H1 (cell line): Measurements from ENCODE around the gene ABCA13.

ENCODE experiments used
- CTCF ChIP-seq, 3 experiments: IDR thresholded peaks; 1 replicate in 2 of 3; 2 replicates in 1 of 3; pipeline versions ENCODE4 v1.5.1 to v1.6.1; 2011; ENCODE audit warnings: low read length in 3 of 3, mild to moderate bottlenecking in 3 of 3, inconsistent platforms in 2 of 3, low read depth in 1 of 3, moderate library complexity in 1 of 3; ENCODE audit not compliant: insufficient read depth in 1 of 3; ENCODE audit errors: control extremely low read depth in 1 of 3
- EGR1 ChIP-seq: IDR thresholded peaks from 2 replicates; pipeline ENCODE4 v1.6.1; 2011; ENCODE audit warnings: low read depth, low read length, borderline replicate concordance
- EP300 ChIP-seq, 2 experiments: IDR thresholded peaks; 1 replicate in 1 of 2; 2 replicates in 1 of 2; pipeline ENCODE4 v1.6.1; 2011 to 2012; ENCODE audit warnings: low read depth in 2 of 2, low read length in 2 of 2, mild to moderate bottlenecking in 2 of 2, borderline replicate concordance in 1 of 2, inconsistent platforms in 1 of 2, moderate library complexity in 1 of 2
- EZH2 ChIP-seq: fragments of 200-600 bp; sonication (generic); IDR thresholded peaks from 2 replicates; pipeline ENCODE4 v1.7.1; 2012; ENCODE audit warnings: low read depth, mild to moderate bottlenecking, moderate library complexity, low read length, inconsistent platforms; ENCODE audit not compliant: severe bottlenecking
- MAX ChIP-seq: IDR thresholded peaks from 2 replicates; pipeline ENCODE4 v1.6.1; 2012; ENCODE audit warnings: inconsistent platforms
- POLR2A ChIP-seq, 2 experiments: IDR thresholded peaks; 1 replicate in 1 of 2; 2 replicates in 1 of 2; pipeline ENCODE4 v1.6.1; 2011; ENCODE audit warnings: low read depth in 2 of 2, low read length in 2 of 2, mild to moderate bottlenecking in 2 of 2; ENCODE audit errors: control extremely low read depth in 1 of 2
- POLR2AphosphoS5 ChIP-seq: IDR thresholded peaks from 2 replicates; pipeline ENCODE4 v1.6.1; 2011; ENCODE audit warnings: low read depth, low read length
- RFX5 ChIP-seq: IDR thresholded peaks from 2 replicates; pipeline ENCODE4 v1.6.1; 2011; ENCODE audit warnings: low read depth, low read length, improper control_type of control experiment, borderline replicate concordance
- SP2 ChIP-seq: IDR thresholded peaks from 2 replicates; pipeline ENCODE4 v1.6.1; 2012; ENCODE audit warnings: mild to moderate bottlenecking, low read length, inconsistent platforms
- TAF7 ChIP-seq: optimal IDR thresholded peaks from 2 replicates; pipeline ENCODE3; 2011; ENCODE audit warnings: low read depth, mild to moderate bottlenecking, inconsistent platforms, low read length, moderate library complexity, borderline replicate concordance
- TCF12 ChIP-seq: IDR thresholded peaks from 2 replicates; pipeline ENCODE4 v1.6.1; 2011; ENCODE audit warnings: low read depth, mild to moderate bottlenecking, low read length
- TEAD4 ChIP-seq: IDR thresholded peaks from 2 replicates; pipeline ENCODE4 v1.6.1; 2012; ENCODE audit warnings: low read depth, low read length, inconsistent platforms, mixed read lengths
- USF2 ChIP-seq: IDR thresholded peaks from 2 replicates; pipeline ENCODE4 v1.6.1; 2011; ENCODE audit warnings: low read length, improper control_type of control experiment

- TF ChIP-seq CTCF (IDR thresholded peaks at IDR 0.05; ENCODE audit: control extremely low read depth in 1 of 3, insufficient read depth in 1 of 3, low read depth in 1 of 3, low read length in 3 of 3), result no peak
- no peak for TF ChIP-seq POLR2AphosphoS5
- no peak for TF ChIP-seq MAX
- TF ChIP-seq EGR1, result no peak
- no peak for TF ChIP-seq USF2
- no peak for TF ChIP-seq EP300 (IDR thresholded peaks at IDR 0.05; ENCODE audit: borderline replicate concordance in 1 of 2, low read depth in 2 of 2, low read length in 2 of 2)
- no peak for TF ChIP-seq TEAD4
- no peak for TF ChIP-seq TAF7
- TF ChIP-seq SP2, result no peak
- TF ChIP-seq EZH2, result no peak
- no peak for TF ChIP-seq POLR2A (IDR thresholded peaks at IDR 0.05; ENCODE audit: control extremely low read depth in 1 of 2, low read depth in 2 of 2, low read length in 2 of 2)
- TF ChIP-seq RFX5, result no peak
- no peak for TF ChIP-seq TCF12
Measured at GRCh38 chr7:48365010-48365409, 193.8 kb downstream of the ABCA13 start.
